CD4-positive, alpha-beta T cell treated with Interleukin-15 for 1 hour (primary cell): ENCODE data around the gene DGKQ.
"Not testable (repeated sequence)": the region's sequence is repeated elsewhere in the genome, so short reads cannot be mapped to it uniquely, and the experiment has no call there.

ENCODE experiments used
- DNase-seq: peaks from one replicate; pipeline ENCODE4 v3.0.0-alpha.2; 2020

DGKQ gene

DNA sequence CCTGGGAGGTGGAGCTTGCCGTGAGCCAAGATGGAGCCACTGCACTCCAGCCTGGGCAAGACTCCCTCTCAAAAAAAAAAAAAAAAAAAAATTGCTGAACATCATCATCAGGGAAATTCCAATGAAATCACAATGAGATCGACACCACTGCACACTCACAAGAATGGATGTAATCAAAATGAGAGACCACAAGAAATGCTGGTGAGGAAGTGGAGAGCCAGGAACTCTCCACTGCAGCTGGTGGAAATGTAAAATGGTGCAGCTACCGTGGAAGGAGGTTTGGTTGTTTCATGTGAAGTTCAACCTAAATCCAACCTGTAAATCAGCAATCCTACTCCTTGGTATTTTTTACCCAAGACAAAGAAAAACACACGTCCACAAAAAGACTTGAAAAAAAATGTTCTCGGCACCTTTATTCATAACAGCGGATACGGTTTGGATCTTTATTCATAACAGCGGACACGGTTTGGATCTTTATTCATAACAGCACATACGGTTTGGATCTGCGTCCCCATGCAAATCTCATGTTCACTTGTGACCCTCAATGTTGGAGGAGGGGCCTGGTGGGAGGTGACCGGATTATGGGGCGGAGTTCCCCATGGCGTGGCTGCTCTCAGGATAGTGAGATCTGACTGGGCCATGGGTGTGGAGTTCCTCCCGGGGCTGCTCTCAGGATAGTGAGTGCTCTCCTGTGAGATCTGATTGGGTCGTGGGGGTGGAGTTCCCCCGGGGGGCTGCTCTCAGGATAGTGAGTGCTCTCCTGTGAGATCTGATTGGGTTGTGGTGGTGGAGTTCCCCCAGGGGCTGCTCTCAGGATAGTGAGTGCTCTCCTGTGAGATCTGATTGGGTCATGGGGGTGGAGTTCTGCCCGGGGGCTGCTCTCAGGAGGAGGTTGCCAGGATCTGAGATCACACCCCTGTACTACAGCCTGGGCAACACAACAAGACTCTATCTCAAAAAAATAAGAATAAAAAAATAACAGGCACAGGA is 49.0 kb downstream of the DGKQ start:
- peak; percentile 52 for DNase-seq

DNA sequence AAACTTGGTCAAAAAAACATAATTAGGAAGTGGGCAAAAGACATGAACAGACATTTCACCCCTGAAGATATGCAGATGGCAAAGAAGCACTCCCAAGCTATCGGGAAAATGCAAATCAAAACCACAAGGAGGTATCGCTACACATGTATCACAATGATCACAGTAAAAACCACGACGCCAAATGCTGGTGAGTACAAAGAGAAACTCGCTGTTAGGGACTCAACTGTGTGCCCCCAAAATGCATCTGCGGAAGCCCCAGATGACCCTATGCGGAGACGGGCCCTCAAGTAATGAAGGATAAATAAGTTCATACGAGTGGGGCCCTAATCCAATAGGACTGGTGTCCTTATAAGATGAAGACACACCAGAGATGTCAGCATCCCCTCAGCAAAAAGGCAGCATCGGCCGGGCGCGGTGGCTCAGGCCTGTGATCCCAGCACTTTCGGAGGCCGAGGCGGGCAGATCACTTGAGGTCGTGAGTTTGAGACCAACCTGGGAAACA is 51.5 kb downstream of the DGKQ start:
- DNase-seq, result no peak

DNA sequence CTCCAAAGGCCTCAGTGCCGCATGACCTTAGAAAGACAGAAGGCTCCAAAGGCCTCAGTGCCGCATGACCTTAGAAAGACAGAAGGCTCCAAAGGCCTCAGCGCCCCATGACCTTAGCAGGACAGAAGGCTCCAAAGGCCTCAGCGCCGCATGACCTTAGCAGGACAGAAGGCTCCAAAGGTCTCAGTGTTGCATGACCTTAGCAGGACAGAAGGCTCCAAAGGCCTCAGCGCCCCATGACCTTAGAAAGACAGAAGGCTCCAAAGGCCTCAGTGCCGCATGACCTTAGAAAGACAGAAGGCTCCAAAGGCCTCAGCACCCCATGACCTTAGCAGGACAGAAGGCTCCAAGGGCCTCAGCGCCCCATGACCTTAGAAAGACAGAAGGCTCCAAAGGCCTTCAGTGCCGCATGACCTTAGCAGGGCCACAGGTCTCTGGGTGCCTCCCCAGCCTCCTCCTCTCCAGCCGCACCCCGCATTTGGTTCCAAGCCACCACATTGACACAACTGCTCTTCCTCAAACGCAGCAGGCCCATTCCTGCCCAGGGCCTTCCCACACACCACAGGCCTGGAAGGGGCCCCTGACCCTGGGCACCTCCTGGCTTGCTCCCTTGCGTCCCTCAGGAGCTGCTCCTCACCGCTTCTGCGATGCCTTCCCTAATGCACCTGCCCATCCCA is 54.2 kb downstream of the DGKQ start:
- DNase-seq, result not testable (repeated sequence)

DNA sequence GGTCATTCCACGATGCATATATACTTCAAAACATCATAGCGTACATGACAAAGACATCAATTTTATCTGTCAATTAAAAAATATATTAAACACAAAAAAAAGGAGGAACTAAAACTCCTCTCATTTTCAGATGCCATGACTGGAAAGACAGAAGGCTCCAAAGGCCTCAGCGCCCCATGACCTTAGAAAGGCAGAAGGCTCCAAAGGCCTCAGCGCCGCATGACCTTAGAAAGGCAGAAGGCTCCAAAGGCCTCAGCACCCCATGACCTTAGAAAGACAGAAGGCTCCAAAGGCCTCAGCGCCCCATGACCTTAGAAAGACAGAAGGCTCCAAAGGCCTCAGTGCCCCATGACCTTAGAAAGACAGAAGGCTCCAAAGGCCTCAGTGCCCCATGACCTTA is 54.8 kb downstream of the DGKQ start:
- not testable (repeated sequence) for DNase-seq

DNA sequence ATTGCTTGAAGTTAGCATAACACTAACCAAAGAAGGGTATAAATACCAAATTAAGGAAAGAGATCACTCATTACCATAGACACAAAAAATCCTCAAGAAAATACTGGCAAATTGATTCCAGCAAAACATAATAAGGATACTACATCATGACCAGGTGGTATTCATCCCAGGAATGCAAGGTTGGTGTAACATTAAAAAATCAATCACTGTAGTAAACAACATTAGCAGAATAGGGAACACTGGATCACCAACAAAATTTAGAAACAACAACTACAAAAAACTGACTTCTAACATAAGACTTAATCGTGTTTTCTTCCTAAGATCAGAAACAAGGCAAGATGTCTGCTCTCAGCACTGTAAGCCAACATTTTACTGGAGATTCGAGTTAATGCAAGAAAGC is 55.4 kb downstream of the DGKQ start:
- DNase-seq, result no peak

DNA sequence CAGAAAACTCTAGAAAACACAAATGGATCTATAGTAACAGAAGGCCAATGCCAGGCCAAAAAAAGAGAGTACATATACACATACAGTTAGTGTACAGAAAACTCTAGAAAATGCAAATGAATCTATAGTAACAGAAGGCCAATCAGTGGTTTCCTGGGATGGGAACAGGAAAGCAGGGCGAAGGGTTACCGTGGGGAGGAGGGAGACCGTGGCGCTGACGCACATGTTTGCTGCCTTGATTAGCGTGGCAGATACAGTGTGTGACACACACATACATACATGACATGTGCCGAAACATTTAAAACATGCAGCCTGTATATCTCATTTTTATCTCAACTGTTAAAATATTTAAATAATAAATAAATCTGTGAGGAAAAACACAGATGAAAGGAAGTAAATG is 55.9 kb downstream of the DGKQ start:
- no peak for DNase-seq

DNA sequence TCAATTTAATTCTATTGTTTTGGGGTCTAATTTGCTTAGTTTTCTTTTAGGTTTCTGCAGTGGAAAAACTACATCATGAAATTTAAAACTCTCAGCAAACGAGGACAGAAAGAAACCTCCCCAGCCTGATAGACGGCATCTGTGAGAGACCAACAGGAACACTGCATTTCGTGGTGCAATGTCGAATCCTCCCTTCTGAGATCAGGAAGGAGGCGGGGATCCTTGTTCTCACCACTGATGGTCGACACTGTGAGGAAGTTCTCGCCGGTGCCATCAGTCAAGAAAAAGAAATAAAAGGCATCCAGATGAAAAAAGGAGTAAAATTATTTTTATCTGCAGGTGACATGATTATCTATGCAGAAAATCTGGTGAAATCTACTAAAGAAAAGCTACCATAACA is 57.8 kb downstream of the DGKQ start:
- peak; percentile 17 for DNase-seq

DNA sequence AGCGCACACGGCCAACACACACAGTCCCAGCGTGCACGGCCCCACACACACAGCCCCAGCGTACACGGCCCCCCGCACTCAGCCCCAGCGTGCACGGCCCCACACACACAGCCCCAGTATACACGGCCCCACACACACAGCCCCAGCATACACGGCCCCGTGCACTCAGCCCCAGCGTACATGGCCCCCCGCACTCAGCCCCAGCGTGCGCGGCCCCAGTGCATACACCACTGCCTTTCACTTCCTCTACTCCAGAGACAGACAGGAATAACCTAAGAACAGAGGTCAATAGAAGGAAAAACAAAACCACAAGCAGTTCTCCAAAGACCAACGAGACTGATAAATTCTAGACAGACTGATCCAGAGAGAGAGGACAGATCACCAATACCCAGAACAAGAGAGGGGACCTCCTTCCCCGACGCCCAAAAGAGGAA is 58.3 kb downstream of the DGKQ start:
- DNase-seq, result peak; percentile 15

DNA sequence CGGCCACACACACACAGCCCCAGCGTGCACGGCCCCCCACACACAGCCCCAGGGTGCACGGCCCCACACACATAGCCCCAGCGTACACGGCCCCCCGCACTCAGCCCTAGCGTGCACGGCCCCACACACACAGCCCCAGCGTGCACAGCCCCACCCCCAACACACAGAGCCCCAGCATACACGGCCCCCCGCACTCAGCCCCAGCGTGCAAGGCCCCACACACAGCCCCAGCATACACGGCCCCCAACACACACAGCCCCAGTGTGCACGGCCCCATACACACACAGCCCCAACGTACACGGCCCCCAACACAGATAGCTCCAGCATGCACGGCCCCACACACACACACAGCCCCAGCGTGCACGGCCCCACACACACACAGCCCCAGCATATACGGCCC is 58.8 kb downstream of the DGKQ start:
- DNase-seq, result peak; percentile 5

DNA sequence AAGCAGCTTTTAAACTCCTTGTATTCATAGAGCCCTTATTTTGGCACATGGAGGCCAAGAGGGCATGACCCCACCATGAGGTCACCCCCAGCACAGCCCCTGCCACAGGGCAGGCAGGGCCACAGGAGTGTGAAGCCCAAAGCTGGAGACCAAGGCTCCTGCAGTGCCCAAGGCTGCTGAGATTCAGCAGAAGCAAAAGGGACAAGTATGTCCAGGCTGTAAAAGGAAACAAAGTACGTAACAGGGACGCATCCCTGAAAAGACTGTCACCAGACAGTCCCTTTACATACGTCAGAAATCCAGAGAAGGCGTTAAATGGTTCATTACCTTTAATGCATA is 60.1 kb downstream of the DGKQ start:
- no peak for DNase-seq

DNA sequence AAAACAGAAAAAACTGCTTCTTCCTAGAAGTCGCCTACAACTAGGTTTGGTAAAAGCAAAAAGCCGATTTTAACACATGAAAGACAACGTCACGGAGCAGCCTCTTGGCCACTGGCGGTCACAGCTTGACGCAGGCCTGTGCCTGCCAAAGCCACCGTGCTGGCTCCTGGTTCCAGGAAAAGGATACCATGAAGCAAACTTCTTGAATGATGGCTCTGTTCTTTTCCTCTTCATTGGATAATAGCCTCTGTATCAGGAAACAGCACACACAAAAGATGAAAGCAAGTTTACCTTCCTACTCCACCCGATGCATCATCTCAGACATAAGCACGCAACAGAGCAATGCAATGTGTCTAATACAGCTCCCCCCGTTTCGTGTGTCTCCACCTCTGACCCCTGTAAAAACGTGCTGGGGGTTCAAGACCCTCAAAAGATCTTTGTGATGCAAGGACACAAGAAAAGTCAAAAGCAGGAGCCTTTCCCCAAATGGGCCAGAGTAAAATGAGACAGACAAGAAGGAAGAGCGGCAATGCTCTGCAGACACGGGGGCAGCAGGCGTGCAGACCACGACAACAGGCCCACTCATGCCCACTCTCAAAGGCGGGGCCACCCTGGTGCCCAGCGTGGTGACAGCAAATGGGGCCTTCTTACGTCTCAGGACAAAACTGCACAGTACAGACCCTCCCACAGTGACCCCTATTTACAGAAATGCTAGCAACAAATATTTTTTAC is 60.7 kb downstream of the DGKQ start:
- no peak for DNase-seq

DNA sequence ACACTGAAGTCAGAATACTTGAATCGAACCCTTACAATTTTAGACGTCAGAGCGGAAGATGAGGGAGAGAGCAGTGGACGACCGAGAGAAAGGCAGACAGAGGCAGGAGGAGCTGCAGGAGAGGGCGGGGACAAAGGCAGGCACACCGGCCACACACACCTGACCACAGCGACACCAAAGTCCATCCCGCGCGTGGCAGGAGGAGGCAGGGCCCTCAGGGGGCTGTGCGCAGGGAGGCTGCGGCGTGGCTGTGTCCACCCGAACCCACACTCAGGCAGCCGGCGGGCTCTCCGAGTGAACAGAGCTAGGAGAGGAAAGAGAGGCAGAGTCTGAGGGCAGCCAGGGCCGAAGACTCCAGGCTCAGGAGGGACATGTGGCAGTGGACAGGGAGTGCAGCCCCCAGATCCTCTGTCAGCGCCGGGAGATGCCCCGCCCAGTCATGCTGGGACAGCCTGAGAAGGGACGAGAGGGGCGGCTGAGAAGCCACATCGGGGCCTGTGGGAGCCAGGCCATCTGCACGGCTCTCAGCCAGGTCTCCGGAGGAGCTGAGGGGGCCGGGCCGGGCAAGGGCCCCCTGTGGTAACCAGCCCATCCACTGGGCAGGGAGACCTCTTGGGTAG is 61.4 kb downstream of the DGKQ start:
- DNase-seq, result no peak

DNA sequence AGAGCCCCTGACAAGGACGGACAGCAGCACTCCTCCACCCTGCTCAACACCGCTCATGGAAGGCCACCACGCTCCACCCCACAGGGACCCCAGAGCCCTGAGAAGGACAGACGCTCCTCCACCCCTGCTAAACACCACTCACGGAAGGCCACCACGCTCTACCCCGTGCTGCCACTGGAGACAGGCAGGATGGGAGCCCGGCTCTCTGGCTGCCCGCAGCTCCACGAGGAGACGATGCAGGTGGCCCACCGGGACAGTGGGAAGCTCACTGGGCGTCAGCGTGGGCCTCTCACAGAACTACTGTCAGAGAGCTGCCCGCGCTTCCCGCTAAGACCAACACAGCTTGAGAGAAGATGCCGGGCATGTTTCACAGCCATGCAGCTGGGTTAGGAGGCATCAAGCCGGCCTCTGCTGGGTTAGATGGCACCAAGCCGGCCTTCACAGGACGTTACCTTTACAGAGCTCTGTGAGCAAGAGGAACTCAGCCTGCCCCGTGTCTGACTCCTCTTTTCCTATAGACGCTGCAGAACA is 62.1 kb downstream of the DGKQ start:
- no peak for DNase-seq

DNA sequence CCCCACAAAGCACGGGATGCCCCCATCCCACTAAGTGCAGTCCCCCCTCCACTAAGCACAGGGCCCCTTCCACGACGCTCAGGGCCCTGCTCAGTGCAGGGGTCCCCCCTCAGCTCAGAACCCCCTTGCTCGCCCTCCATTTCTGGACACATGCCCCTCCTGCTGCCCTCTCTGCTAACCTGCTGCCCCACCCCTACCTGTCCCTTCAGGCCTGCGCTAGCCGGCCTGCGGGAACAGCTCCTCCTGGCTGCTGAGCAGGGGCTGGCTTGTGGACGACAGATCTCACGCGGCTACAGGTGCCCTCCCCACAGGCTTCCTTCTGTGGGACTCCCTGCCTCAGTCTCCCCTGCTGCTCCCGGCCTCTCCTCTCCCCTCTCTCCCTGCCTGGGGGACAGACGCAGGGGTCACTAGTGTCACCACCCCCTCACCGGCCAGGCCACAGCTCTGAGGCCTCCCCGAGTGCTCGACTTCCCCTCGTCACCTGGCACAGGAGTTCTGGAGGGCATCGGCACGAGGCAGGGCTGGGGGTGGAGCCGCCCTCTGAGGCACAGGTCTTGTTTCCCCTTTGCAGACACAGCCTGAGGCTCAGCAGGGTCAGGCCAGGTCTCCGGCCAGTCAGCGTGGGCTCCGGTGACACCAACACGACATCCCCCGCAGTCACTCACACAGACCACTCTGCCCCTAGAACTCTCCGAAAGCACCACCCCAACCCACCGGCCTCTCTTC is 62.8 kb downstream of the DGKQ start:
- DNase-seq, result no peak

DNA sequence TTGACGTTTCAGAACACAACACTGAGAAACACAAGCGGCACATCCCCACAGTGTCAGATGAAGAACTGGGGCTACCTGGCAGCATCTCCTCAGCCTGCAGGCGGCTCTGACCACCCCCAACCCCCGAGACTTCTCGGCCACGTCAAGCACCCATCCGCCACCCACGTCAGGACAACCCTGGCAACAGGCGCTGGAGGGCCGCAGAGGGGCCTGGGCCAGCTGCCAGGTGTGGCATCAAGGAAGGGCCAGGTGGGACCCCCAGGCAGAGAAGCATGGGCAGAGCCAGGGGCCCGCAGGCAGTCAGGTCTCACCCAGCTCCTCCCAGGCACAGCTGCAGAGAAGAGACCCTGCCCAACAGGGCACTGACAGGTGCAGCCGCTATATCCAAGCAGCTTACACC is 63.5 kb downstream of the DGKQ start:
- DNase-seq, result no peak

DNA sequence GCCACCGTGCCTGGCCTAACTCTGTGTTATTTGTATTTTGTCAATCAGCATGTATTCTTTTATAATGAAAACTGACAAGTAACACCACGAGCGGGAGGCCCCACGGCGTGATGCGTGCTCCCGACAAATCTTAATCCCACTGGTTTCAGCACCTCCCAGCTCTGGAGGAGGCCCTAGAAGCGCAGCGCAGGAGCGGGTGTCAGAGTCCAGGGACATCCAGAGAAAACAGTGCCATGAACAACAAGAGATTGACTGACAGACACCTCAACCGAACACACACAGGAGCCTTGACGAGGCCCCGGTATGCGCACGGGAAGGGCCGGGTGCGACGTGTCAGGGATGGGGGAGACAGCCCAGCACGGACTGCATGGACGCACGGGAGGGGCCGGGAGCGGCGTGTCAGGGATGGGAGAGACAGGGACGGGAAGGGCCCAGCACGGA is 64.2 kb downstream of the DGKQ start:
- no peak for DNase-seq
